ENCODE results near the gene DCC. TPM values are rescaled to one million over a fixed set of nuclear protein-coding genes. Genes with fewer than 3 reads are reported as not detected.
"Not testable (repeated sequence)": the region's sequence is repeated elsewhere in the genome, so short reads cannot be mapped to it uniquely, and the experiment has no call there.

The DCC gene
- total RNA-seq, 4 donors from 2014 or later, result 0.84 to 1.2 TPM; not detected in 2

- Histone ChIP-seq H3K9me3 (no peaks in the 10 kb centered on the region), H3K27me3 (no peaks in the 10 kb centered on the region), H3K4me1 (peaks cover 0 to 26% (median 8%) of the 10 kb centered on the region in 4 donors), H3K36me3 (no peaks in the 10 kb centered on the region), H3K4me3 (no peak overlapping the region), H3K27ac (peak overlapping the region in 1 of 4 donors; percentile 18)
- DNase-seq (ENCODE audit: low spot score in 2 of 2), result no peak
- TF ChIP-seq POLR2A (IDR thresholded peaks at IDR 0.05) (no peak), EP300 (IDR thresholded peaks at IDR 0.05) (no peak), CTCF (IDR thresholded peaks at IDR 0.05) (no peak)
- WGBS, 2 donors, result 7 to 11% methylated on average over 1 of the region's 1 CpG
These were observed 1117.1 kb downstream of the DCC start for GRCh38 chr18:53457068-53457467.

- TF ChIP-seq POLR2A (IDR thresholded peaks at IDR 0.05) (no peak), EP300 (IDR thresholded peaks at IDR 0.05) (no peak), CTCF (IDR thresholded peaks at IDR 0.05) (no peak)
- peak overlapping the region in 1 of 4 donors; percentile 46 for H3K27ac ChIP-seq
- H3K27me3 ChIP-seq, result no peaks in the 10 kb centered on the region
- no peaks in the 10 kb centered on the region for H3K9me3 ChIP-seq
- H3K4me1 ChIP-seq, result peaks cover 0 to 26% (median 8%) of the 10 kb centered on the region in 4 donors
- H3K36me3 ChIP-seq, result no peaks in the 10 kb centered on the region
- no peak overlapping the region for H3K4me3 ChIP-seq
- DNase-seq (ENCODE audit: low spot score in 2 of 2), result no peak
These were observed 1118.3 kb downstream of the DCC start for GRCh38 chr18:53458268-53458667.

- Histone ChIP-seq H3K27ac (peak overlapping the region in 1 of 4 donors; percentile 46), H3K36me3 (no peaks in the 10 kb centered on the region), H3K4me1 (peaks cover 0 to 26% (median 8%) of the 10 kb centered on the region in 4 donors), H3K9me3 (no peaks in the 10 kb centered on the region), H3K4me3 (no peak overlapping the region), H3K27me3 (no peaks in the 10 kb centered on the region)
- TF ChIP-seq CTCF (IDR thresholded peaks at IDR 0.05), result no peak
- no peak for TF ChIP-seq POLR2A (IDR thresholded peaks at IDR 0.05)
- no peak for TF ChIP-seq EP300 (IDR thresholded peaks at IDR 0.05)
- WGBS, 2 donors, result 13 to 14% methylated on average over 5 of the region's 5 CpGs
- no peak for DNase-seq (ENCODE audit: low spot score in 2 of 2)
These were observed 1119.1 kb downstream of the DCC start for GRCh38 chr18:53458944-53459580.

- H3K27ac ChIP-seq, result no peak overlapping the region
- WGBS, 2 donors, result 94 to 96% methylated on average over 5 of the region's 5 CpGs
- H3K9me3 ChIP-seq, result no peaks in the 10 kb centered on the region
- H3K4me3 ChIP-seq, result no peak overlapping the region
- DNase-seq (ENCODE audit: low spot score in 2 of 2), result no peak
- H3K36me3 ChIP-seq, result no peaks in the 10 kb centered on the region
- H3K27me3 ChIP-seq, result no peaks in the 10 kb centered on the region
- H3K4me1 ChIP-seq, result no peaks in the 10 kb centered on the region
- no peak for TF ChIP-seq EP300 (IDR thresholded peaks at IDR 0.05)
- TF ChIP-seq CTCF (IDR thresholded peaks at IDR 0.05), result no peak
- no peak for TF ChIP-seq POLR2A (IDR thresholded peaks at IDR 0.05)
These were observed 1127.8 kb downstream of the DCC start for GRCh38 chr18:53467756-53468155.

- not testable (repeated sequence) for H3K4me1 ChIP-seq; H3K27me3 ChIP-seq; H3K27ac ChIP-seq; H3K36me3 ChIP-seq; H3K4me3 ChIP-seq; DNase-seq (ENCODE audit: low spot score in 2 of 2); H3K9me3 ChIP-seq
- WGBS, 2 donors, result 94 to 97% methylated on average over 2 of the region's 2 CpGs
These were observed 1128.2 kb downstream of the DCC start for GRCh38 chr18:53468173-53468572.

Measured in tibial nerve (tissue), 4 donors.